ENCODE data around the gene SGPP2. TPM values are rescaled to one million over a fixed set of nuclear protein-coding genes. Genes with fewer than 3 reads are reported as not detected.
"Not testable (repeated sequence)": the region's sequence is repeated elsewhere in the genome, so short reads cannot be mapped to it uniquely, and the experiment has no call there.

Gene SGPP2
- total and polyA plus RNA-seq, 7 donors, result 0.06 to 0.29 (median 0.10) TPM; not detected in 2

- Histone ChIP-seq H3K27me3 (ENCODE audit: insufficient read depth in 3 of 3, low read length in 2 of 3) (peaks cover 0 to 2% (median 0%) of the 10 kb centered on the region in 3 donors), H3K36me3 (ENCODE audit: insufficient read depth in 1 of 2, low read depth in 1 of 2) (no peaks in the 10 kb centered on the region), H3K27ac (no peak overlapping the region), H3K4me1 (peaks cover 7% of the 10 kb centered on the region), H3K4me3 (no peak overlapping the region), H3K9me3 (no peaks in the 10 kb centered on the region)
- no peak for DNase-seq
- intact Hi-C loops (cut with DNase I), result no loop called here
- TF ChIP-seq CTCF (IDR thresholded peaks at IDR 0.05), result no peak
- no peak for ATAC-seq
- 55 to 61% (median 59%) methylated on average over 8 of the region's 8 CpGs for WGBS, 3 donors
These were observed 20.0 kb upstream of the SGPP2 start for GRCh38 chr2:222404151-222404905.

- intact Hi-C loops (cut with DNase I), result no loop called here
- TF ChIP-seq CTCF (IDR thresholded peaks at IDR 0.05), result no peak
- H3K36me3 ChIP-seq (ENCODE audit: insufficient read depth in 1 of 2, low read depth in 1 of 2), result no peaks in the 10 kb centered on the region
- no peaks in the 10 kb centered on the region for H3K9me3 ChIP-seq
- H3K4me1 ChIP-seq, result no peaks in the 10 kb centered on the region
- ATAC-seq (no peak), DNase-seq (no peak)
- no peak overlapping the region for H3K27ac ChIP-seq
- no peaks in the 10 kb centered on the region for H3K27me3 ChIP-seq (ENCODE audit: insufficient read depth in 3 of 3, low read length in 2 of 3)
- H3K4me3 ChIP-seq, result no peak overlapping the region
- WGBS, 3 donors, result 72 to 88% (median 84%) methylated on average over 2 of the region's 2 CpGs
These were observed 15.7 kb upstream of the SGPP2 start for GRCh38 chr2:222408684-222409083.

- H3K9me3 ChIP-seq, result no peaks in the 10 kb centered on the region
- H3K36me3 ChIP-seq (ENCODE audit: insufficient read depth in 1 of 2, low read depth in 1 of 2), result no peaks in the 10 kb centered on the region
- ATAC-seq (no peak), DNase-seq (no peak)
- no peak overlapping the region for H3K27ac ChIP-seq
- H3K27me3 ChIP-seq (ENCODE audit: insufficient read depth in 3 of 3, low read length in 2 of 3), result no peaks in the 10 kb centered on the region
- no peaks in the 10 kb centered on the region for H3K4me1 ChIP-seq
- intact Hi-C loops (cut with DNase I), result no loop called here
- no peak overlapping the region for H3K4me3 ChIP-seq
- WGBS, 3 donors, result 64 to 72% (median 65%) methylated on average over 4 of the region's 4 CpGs
- TF ChIP-seq CTCF (IDR thresholded peaks at IDR 0.05), result no peak
These were observed 13.8 kb upstream of the SGPP2 start for GRCh38 chr2:222410534-222410933.

- H3K27ac ChIP-seq; DNase-seq; H3K27me3 ChIP-seq (ENCODE audit: insufficient read depth in 3 of 3, low read length in 2 of 3); H3K4me1 ChIP-seq; intact Hi-C loops (cut with DNase I); H3K36me3 ChIP-seq (ENCODE audit: insufficient read depth in 1 of 2, low read depth in 1 of 2); ATAC-seq; H3K4me3 ChIP-seq; H3K9me3 ChIP-seq: not testable (repeated sequence)
- 86 to 93% (median 92%) methylated on average over 2 of the region's 2 CpGs for WGBS, 3 donors
These were observed 12.0 kb upstream of the SGPP2 start for GRCh38 chr2:222412334-222412733.

- H3K27ac ChIP-seq, result no peak overlapping the region
- intact Hi-C loops (cut with DNase I), result no loop called here
- no peaks in the 10 kb centered on the region for H3K36me3 ChIP-seq (ENCODE audit: insufficient read depth in 1 of 2, low read depth in 1 of 2)
- TF ChIP-seq CTCF (IDR thresholded peaks at IDR 0.05), result no peak
- H3K27me3 ChIP-seq (ENCODE audit: insufficient read depth in 3 of 3, low read length in 2 of 3), result no peaks in the 10 kb centered on the region
- H3K4me1 ChIP-seq, result no peaks in the 10 kb centered on the region
- DNase-seq (no peak), ATAC-seq (no peak)
- no peak overlapping the region for H3K4me3 ChIP-seq
- WGBS, 3 donors, result 77 to 90% (median 82%) methylated on average over 1 of the region's 1 CpG
- no peaks in the 10 kb centered on the region for H3K9me3 ChIP-seq
These were observed 10.9 kb upstream of the SGPP2 start for GRCh38 chr2:222413295-222413911.

All from psoas muscle (tissue), 8 donors.